Measurements from ENCODE around the gene TOR4A. TPM values are rescaled to one million over a fixed set of nuclear protein-coding genes. Genes with fewer than 3 reads are reported as not detected.

Gene TOR4A
- polyA plus RNA-seq, 2 of the 4 experiments (the other 2 are of a cell fraction), result 9.8 to 18.6 TPM

DNA sequence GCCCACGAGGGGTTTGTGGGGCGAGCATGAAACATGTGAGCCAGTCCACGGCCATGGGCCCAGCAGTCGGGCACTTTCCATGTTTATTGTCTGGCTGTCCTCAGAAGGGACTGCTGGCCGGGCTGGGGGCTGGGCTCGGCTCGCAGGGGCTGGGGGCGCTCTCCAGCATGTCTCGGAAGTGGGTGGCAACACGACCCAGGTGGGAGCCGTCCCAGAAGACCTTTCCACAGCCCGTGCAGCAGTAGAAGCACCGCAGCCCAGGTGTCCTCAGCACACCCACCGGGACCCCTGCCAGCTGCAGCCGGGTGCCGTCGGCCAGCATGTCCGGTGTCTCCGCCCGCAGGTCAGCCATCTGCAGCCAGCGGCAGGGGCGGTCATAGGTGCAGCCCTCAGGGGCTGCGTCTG is 29.3 kb downstream of the TOR4A start (continued):
- TF ChIP-seq, protein P1, sequence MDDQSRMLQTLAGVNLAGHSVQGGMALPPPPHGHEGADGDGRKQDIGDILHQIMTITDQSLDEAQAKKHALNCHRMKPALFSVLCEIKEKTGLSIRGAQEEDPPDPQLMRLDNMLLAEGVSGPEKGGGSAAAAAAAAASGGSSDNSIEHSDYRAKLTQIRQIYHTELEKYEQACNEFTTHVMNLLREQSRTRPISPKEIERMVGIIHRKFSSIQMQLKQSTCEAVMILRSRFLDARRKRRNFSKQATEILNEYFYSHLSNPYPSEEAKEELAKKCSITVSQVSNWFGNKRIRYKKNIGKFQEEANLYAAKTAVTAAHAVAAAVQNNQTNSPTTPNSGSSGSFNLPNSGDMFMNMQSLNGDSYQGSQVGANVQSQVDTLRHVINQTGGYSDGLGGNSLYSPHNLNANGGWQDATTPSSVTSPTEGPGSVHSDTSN (IDR thresholded peaks at IDR 0.05), result no peak
- TF ChIP-seq ESRRA (IDR thresholded peaks at IDR 0.05; ENCODE audit: borderline replicate concordance, low read length), result no peak
- TF ChIP-seq CHD4 (IDR thresholded peaks at IDR 0.05; ENCODE audit: borderline replicate concordance), result no peak
- no peak for TF ChIP-seq MAFK (IDR thresholded peaks at IDR 0.05; ENCODE audit: partially characterized antibody)

DNA sequence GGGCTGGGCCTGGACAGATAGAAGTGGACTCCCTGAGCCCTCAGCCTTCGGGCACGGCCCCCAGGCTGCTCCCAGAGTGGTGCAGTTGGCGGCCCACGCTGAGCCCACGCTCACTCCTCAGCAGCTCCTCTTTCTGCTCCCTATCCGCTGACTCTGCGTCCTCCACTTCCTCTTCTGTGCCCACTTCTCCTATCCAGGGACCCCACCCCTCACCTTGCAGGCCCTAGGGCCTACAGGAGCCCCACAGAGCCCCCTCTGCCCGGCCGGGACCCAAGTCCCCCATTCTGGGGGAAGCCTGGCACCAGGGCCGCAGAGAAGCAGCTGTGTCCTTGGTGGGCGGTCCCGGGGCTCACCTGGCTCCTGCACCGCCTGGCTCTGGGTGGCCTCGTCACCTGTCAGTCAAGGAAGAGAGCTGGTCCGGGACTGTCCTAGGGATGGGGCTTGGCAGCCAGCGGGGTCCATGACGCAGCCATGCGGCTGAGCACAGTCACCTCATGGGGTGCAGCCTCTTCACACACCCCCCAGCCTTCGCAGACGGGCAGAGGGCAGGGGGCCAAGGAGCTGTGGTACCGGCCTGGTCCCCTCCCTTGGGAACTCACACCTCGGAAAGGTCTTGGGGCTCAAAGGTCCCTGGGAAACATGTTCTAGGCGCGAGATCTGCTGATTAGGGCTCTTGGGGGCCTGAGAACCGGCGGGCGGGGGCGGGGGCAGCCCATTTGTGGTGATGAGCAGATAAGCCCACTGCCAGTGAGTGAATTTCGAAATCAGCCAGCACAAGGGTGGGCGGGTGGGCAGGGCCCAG is 29.9 kb downstream of the TOR4A start:
- DNase-seq (ENCODE audit: low read depth in 1 of 2, low spot score in 1 of 2) (no peak), ATAC-seq (no peak), FAIRE-seq (no peak)
- WGBS (ENCODE audit: missing lambda C conversion rate), result 84% methylated on average over 13 of the region's 30 CpGs
- Histone ChIP-seq H3K4me3 (no peak overlapping the region), H3K9me3 (no peaks in the 10 kb centered on the region), H3K4me2 (no peak overlapping the region), H3K27ac (no peak overlapping the region), H3K4me1 (peaks cover 27% of the 10 kb centered on the region; the same call in 2 of the 3 replicates)
- POLR2A ChIA-PET, result interaction anchor here (0.9 kb wide), 1 partner anchor 107 kb away, joined by 3 read pairs; the partner anchor contains the start of gene TPRN
- TF ChIP-seq PHF8 (IDR thresholded peaks at IDR 0.05; ENCODE audit: borderline replicate concordance, low read depth) (no peak), CBX8 (IDR thresholded peaks at IDR 0.05) (no peak), NFE2L2 (conservative IDR thresholded peaks at IDR 0.05; ENCODE audit: low read length) (no peak), TP53 (CRISPR knock-in tag; IDR thresholded peaks at IDR 0.05) (no peak), ZNF302 (CRISPR knock-in tag; IDR thresholded peaks at IDR 0.05) (no peak), CHD2 (IDR thresholded peaks at IDR 0.05; ENCODE audit: low read length, partially characterized antibody) (no peak), NR3C1 (IDR thresholded peaks at IDR 0.05) (no peak), RFX5 (IDR thresholded peaks at IDR 0.05) (no peak), ELK1 (IDR thresholded peaks at IDR 0.05; ENCODE audit: low read depth, low read length) (no peak), ZSCAN20 (CRISPR knock-in tag; IDR thresholded peaks at IDR 0.05) (no peak), FOSL2 (IDR thresholded peaks at IDR 0.05) (no peak), FOSL2 (CRISPR knock-in tag; IDR thresholded peaks at IDR 0.05) (no peak), HEYL (CRISPR knock-in tag; IDR thresholded peaks at IDR 0.05) (no peak), HOXB13 (CRISPR knock-in tag; IDR thresholded peaks at IDR 0.05; ENCODE audit: low read depth) (no peak), FOXS1 (CRISPR knock-in tag; IDR thresholded peaks at IDR 0.05) (no peak), RAD21 (conservative IDR thresholded peaks at IDR 0.05 in 1 of 2, IDR thresholded peaks at IDR 0.05 in 1 of 2) (no peak), POLR2A (IDR thresholded peaks at IDR 0.05; ENCODE audit: low read length) (no peak)
- CTCF ChIA-PET, result interaction anchor here (1.5 kb wide), 1 partner anchor 12 kb away, joined by 3 read pairs; no protein-coding TSS in a partner anchor

- DNase-seq (ENCODE audit: low read depth in 1 of 2, low spot score in 1 of 2), result peak in 1 of 2 experiments; percentile 22
- no peaks in the 10 kb centered on the region for H3K9me3 ChIP-seq
- 85% methylated on average over 16 of the region's 20 CpGs for WGBS (ENCODE audit: missing lambda C conversion rate)
- no peak for FAIRE-seq
- ChIA-PET POLR2A (no interaction called here), CTCF (interaction anchor here (1.5 kb wide), 1 partner anchor 11 kb away, joined by 3 read pairs; no protein-coding TSS in a partner anchor)
- H3K4me1 ChIP-seq, result peaks cover 27% of the 10 kb centered on the region; the same call in 2 of the 3 replicates
- ATAC-seq, result no peak
- no peak overlapping the region for H3K4me3 ChIP-seq
- no peak overlapping the region for H3K4me2 ChIP-seq
- H3K27ac ChIP-seq, result no peak overlapping the region
- TF ChIP-seq MAX (IDR thresholded peaks at IDR 0.05) (no peak), RAD21 (conservative IDR thresholded peaks at IDR 0.05 in 1 of 2, IDR thresholded peaks at IDR 0.05 in 1 of 2) (no peak), RFX5 (IDR thresholded peaks at IDR 0.05) (no peak), ELK1 (IDR thresholded peaks at IDR 0.05; ENCODE audit: low read depth, low read length) (no peak), SREBF2 (IDR thresholded peaks at IDR 0.05) (no peak), MAFK (IDR thresholded peaks at IDR 0.05; ENCODE audit: partially characterized antibody) (no peak), RARB (CRISPR knock-in tag; IDR thresholded peaks at IDR 0.05) (no peak), HDAC2 (IDR thresholded peaks at IDR 0.05) (no peak), HOXB13 (CRISPR knock-in tag; IDR thresholded peaks at IDR 0.05; ENCODE audit: low read depth) (no peak), RNF2 (IDR thresholded peaks at IDR 0.05; ENCODE audit: borderline replicate concordance, low read depth) (no peak), KDM5A (IDR thresholded peaks at IDR 0.05) (no peak), TFCP2L1 (CRISPR knock-in tag; IDR thresholded peaks at IDR 0.05) (no peak), MYC (IDR thresholded peaks at IDR 0.05; ENCODE audit: borderline replicate concordance, low read length) (no peak)
- TF ChIP-seq, protein P2, sequence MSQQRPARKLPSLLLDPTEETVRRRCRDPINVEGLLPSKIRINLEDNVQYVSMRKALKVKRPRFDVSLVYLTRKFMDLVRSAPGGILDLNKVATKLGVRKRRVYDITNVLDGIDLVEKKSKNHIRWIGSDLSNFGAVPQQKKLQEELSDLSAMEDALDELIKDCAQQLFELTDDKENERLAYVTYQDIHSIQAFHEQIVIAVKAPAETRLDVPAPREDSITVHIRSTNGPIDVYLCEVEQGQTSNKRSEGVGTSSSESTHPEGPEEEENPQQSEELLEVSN (IDR thresholded peaks at IDR 0.05; ENCODE audit: borderline replicate concordance, low read depth), result no peak
- TF ChIP-seq, protein P3, sequence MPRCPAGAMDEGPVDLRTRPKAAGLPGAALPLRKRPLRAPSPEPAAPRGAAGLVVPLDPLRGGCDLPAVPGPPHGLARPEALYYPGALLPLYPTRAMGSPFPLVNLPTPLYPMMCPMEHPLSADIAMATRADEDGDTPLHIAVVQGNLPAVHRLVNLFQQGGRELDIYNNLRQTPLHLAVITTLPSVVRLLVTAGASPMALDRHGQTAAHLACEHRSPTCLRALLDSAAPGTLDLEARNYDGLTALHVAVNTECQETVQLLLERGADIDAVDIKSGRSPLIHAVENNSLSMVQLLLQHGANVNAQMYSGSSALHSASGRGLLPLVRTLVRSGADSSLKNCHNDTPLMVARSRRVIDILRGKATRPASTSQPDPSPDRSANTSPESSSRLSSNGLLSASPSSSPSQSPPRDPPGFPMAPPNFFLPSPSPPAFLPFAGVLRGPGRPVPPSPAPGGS (IDR thresholded peaks at IDR 0.05), result no peak
These were observed 30.6 kb downstream of the TOR4A start for GRCh38 chr9:137308057-137308619.
